Activated T-cell treated with anti-CD3 and anti-CD28 coated beads, Interleukin-2, amount 50 U/mL, for 24 hours (primary cell): ENCODE measurements around the gene TAGLN3.

Experiments used
- DNase-seq: peaks from one replicate; pipeline ENCODE4 v3.0.0-alpha.2; 2020
- H3K27ac Mint-ChIP-seq: 2 replicates; pipeline ENCODE4 v1.8.0; 2020; ENCODE audit warnings: mild to moderate bottlenecking, mixed read lengths
- H3K27me3 Mint-ChIP-seq: 2 replicates; pipeline ENCODE4 v1.8.0; 2020; ENCODE audit warnings: mixed read lengths
- H3K36me3 Mint-ChIP-seq: 2 replicates; pipeline ENCODE4 v1.8.0; 2020; ENCODE audit warnings: low read depth, mixed read lengths
- H3K4me1 Mint-ChIP-seq: 2 replicates; pipeline ENCODE4 v1.8.0; 2020; ENCODE audit warnings: low read depth, mixed read lengths
- H3K4me3 Mint-ChIP-seq: 2 replicates; pipeline ENCODE4 v1.8.0; 2020; ENCODE audit warnings: mild to moderate bottlenecking, moderate library complexity, mixed read lengths
- H3K9me3 Mint-ChIP-seq: 2 replicates; pipeline ENCODE4 v1.8.0; 2020; ENCODE audit warnings: mixed read lengths

Gene TAGLN3

GRCh38 chr3:111967651-111968274, 31.0 kb upstream of the TAGLN3 start:
- H3K9me3 Mint-ChIP-seq = no peaks in the 10 kb centered on the region
- peaks cover 27% of the 10 kb centered on the region for H3K4me1 Mint-ChIP-seq
- peak; percentile 82 for DNase-seq
- H3K4me3 Mint-ChIP-seq = no peak overlapping the region
- H3K36me3 Mint-ChIP-seq = no peaks in the 10 kb centered on the region
- no peak overlapping the region for H3K27ac Mint-ChIP-seq
- H3K27me3 Mint-ChIP-seq = no peaks in the 10 kb centered on the region

- DNase-seq = no peak
- no peak overlapping the region for H3K4me3 Mint-ChIP-seq
- no peaks in the 10 kb centered on the region for H3K9me3 Mint-ChIP-seq
- H3K27ac Mint-ChIP-seq = no peak overlapping the region
- no peaks in the 10 kb centered on the region for H3K27me3 Mint-ChIP-seq
- peaks cover 21% of the 10 kb centered on the region for H3K4me1 Mint-ChIP-seq
- H3K36me3 Mint-ChIP-seq = no peaks in the 10 kb centered on the region
Observed at GRCh38 chr3:111968319-111969054, 30.2 kb upstream of the TAGLN3 start.

DNA sequence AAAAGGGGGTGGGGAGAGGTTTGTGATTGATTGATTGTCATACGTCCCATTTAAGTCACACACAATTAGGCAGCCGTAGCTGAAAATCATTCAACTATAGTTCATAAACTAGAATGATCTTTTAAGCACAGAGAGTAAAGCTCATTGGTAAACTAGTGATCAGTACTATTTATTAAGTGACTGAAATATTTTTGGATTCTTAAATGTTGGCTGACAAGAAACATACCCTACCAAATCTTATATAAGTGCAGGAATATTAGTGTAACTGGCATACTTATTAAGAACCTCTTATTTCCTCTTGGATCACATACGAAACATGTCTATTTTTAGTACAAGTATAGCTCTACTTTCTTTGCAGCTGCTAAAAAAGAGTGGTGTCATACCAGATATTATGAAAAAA, 28.3 kb upstream of the TAGLN3 start:
- no peak for DNase-seq
- Mint-ChIP-seq H3K9me3 (no peaks in the 10 kb centered on the region), H3K27me3 (no peaks in the 10 kb centered on the region), H3K27ac (no peak overlapping the region), H3K4me1 (peaks cover 12% of the 10 kb centered on the region), H3K4me3 (no peak overlapping the region), H3K36me3 (no peaks in the 10 kb centered on the region)

DNA sequence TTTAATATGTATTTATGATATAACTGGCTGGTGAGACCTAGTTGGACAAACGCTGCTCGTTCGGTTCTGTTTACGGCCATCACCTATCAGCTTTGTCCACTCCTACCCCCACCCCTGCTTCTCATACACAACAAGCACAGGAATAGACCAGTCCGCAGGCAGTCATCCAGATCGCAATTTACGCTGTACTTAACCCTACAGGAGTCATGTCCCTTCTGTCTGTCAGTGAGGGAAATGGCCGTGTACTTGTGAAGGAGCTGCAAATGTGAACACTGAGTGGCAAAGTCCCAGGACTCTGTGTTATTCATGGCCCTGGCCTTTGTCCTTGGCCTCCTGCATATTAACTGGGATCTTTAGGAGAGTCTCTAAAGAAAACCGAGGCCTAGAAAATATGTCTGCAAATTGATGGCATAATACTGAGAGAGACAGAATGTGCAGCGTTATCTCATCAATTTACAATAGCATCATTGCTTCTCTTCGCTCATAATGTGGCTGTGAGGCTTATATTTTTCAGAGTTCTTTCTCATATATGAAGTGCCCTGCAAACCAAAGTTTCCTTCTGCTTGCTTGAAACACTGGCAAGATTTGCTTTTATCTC, 27.1 kb upstream of the TAGLN3 start:
- Mint-ChIP-seq H3K27ac (no peak overlapping the region), H3K27me3 (no peaks in the 10 kb centered on the region), H3K9me3 (no peaks in the 10 kb centered on the region), H3K4me3 (no peak overlapping the region), H3K36me3 (no peaks in the 10 kb centered on the region), H3K4me1 (peaks cover 5% of the 10 kb centered on the region)
- DNase-seq = no peak

DNA sequence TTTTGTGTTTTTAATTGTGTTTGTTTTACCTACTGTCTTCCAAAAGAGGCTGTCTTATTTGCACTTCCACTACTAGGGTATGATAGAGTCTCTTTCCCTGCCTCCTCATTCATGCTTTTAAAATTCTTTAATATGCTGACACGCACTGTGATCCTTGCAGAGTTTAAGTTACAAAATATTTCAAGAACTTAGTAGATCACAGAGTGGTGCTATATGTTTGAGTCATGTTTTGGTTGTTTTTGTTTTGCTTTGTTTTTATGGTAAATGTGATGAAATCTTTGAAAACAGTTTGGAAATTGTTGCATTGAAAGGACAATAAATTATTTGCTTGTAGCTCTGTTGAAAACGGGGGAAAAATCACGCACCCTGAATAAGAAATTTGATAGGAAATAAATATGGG, 25.8 kb upstream of the TAGLN3 start:
- no peak for DNase-seq
- Mint-ChIP-seq H3K27ac (no peak overlapping the region), H3K4me3 (no peak overlapping the region), H3K36me3 (no peaks in the 10 kb centered on the region), H3K4me1 (no peaks in the 10 kb centered on the region), H3K27me3 (no peaks in the 10 kb centered on the region), H3K9me3 (no peaks in the 10 kb centered on the region)

- no peak for DNase-seq
- no peak overlapping the region for H3K4me3 Mint-ChIP-seq
Observed at GRCh38 chr3:111975131-111975530, 23.6 kb upstream of the TAGLN3 start.

GRCh38 chr3:111976254-111976653, 22.5 kb upstream of the TAGLN3 start:
- Mint-ChIP-seq H3K36me3 (peaks cover 27% of the 10 kb centered on the region), H3K27ac (no peak overlapping the region), H3K4me3 (no peak overlapping the region), H3K27me3 (no peaks in the 10 kb centered on the region), H3K9me3 (no peaks in the 10 kb centered on the region), H3K4me1 (peaks cover 20% of the 10 kb centered on the region)
- DNase-seq = no peak

More at GRCh38 chr3:111975131-111975530, 23.6 kb upstream of the TAGLN3 start:
- Mint-ChIP-seq H3K36me3 (peaks cover 15% of the 10 kb centered on the region), H3K9me3 (no peaks in the 10 kb centered on the region), H3K27me3 (no peaks in the 10 kb centered on the region), H3K4me1 (peaks cover 9% of the 10 kb centered on the region), H3K27ac (no peak overlapping the region)

DNA sequence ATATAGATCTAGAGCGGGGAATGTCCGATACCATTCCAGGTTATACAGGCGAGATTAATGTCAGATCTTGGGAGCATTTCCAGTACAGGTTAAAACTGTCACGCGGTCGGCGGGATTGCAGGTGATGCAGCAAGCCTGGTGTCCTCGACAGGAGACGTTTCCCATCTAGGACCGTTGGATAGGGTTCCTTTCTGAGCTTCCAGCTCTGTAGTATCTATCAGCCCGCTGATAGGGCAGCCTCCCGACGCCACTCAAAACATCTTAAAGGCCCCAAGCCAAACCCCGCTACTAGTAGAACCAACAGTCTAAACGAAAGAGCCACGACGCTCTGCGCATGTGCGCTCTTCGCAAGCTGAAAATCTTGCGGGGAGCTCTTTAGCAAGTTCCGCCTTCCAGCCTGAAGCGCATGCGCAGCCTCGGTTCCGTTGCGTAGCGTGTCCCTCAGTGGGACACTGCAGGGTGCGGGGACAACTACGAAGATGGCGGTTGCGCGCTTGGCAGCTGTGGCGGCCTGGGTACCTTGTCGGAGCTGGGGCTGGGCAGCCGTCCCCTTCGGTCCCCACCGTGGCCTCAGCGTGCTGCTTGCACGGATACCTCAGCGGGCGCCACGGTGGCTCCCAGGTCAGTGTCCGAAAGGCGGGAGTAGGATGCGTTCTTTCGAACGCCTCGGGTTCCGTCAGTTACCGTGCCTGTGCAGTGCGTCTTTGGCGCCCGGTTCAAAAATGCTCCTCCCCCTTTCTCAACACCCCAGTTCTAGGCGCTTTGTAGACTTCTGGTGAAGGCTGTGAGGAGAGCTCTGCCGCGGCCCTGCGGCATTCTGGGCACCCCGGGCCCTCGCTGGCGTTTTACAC, 19.9 kb upstream of the TAGLN3 start, which contains the start of gene ABHD10:
TSS of gene ABHD10 (plus strand) at position 444 of the 851 bp plus-strand sequence. CDS start at position 480, 36 bp downstream.
- peak within 1 kb of the TSS; percentile 95 for H3K27ac Mint-ChIP-seq
- DNase-seq = peak; percentile 95
- H3K9me3 Mint-ChIP-seq = no peaks in the 10 kb centered on the region
- H3K36me3 Mint-ChIP-seq = peaks cover 49% of the 10 kb centered on the region
- no peaks in the 10 kb centered on the region for H3K27me3 Mint-ChIP-seq
- peaks cover 41% of the 10 kb centered on the region for H3K4me1 Mint-ChIP-seq
- H3K4me3 Mint-ChIP-seq = peak within 1 kb of the TSS; percentile 94

DNA sequence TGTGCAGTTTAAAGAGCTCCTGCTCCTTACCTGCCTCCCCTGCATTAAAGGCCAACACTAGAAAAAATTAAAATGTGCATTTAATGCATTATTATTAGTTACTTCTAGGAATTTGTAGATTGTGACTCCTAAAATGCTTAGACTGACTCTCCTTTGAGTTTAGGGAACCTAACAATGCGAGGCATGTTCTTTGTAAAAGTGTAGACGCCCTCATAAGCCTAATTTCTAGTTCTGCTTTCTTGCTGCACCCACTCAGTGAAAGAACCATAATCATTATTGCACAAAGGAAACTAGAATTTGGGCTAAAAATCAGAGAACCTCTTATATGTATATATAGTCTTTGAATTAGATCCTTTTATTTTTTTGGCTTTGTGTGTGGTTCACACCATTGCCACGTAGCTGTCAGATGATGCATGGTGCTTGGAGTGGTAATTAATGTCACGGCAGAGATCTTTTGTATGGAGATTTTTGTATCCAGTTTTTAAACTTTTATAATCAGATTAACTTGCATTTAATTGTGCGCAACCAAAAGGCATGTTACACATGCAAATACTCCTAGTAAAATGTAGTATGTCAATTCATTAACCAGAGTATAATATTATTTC, 19.2 kb upstream of the TAGLN3 start:
- Mint-ChIP-seq H3K27me3 (no peaks in the 10 kb centered on the region), H3K4me3 (peak overlapping the region; percentile 94), H3K36me3 (peaks cover 56% of the 10 kb centered on the region), H3K27ac (peak overlapping the region; percentile 95), H3K4me1 (peaks cover 47% of the 10 kb centered on the region), H3K9me3 (no peaks in the 10 kb centered on the region)
- DNase-seq = no peak

DNA sequence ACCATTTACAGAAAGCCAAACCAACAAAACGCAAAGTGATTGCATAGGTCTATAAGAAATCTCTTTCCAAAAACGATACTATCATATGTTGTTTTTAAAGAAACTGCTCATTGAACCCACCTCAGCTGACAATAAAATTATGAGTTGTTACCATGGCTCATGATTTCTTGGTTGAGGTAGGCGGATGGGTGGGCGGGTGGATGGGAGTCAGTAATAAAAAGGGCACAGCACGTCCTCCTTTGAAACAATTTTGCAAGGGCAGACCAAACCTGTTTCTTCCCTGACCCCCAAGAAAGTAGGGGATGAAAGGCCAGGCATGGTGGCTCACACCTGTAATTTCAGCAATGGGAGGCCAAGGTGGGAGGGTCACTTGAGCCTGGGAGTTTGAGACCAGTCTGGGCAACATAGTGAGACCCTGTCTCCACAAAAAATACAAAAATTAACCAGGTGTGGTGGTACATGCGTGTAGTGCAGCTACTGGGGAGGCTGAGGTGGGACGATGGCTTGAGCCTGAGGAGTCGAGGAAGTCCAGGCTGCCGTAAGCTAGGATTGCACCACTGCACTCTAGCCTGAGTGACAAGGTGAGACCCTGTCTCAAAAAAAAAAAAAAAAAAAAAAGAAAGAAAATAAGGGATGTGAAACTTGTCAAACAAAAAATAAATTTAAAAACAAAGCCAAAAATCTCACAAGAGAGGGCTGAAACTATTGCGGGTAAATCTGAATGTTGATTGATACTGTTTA, 17.8 kb upstream of the TAGLN3 start:
- H3K27ac Mint-ChIP-seq = peak overlapping the region; percentile 95
- peaks cover 68% of the 10 kb centered on the region for H3K36me3 Mint-ChIP-seq
- H3K27me3 Mint-ChIP-seq = no peaks in the 10 kb centered on the region
- DNase-seq = peak; percentile 57
- peaks cover 60% of the 10 kb centered on the region for H3K4me1 Mint-ChIP-seq
- no peaks in the 10 kb centered on the region for H3K9me3 Mint-ChIP-seq
- peak overlapping the region; percentile 94 for H3K4me3 Mint-ChIP-seq

DNA sequence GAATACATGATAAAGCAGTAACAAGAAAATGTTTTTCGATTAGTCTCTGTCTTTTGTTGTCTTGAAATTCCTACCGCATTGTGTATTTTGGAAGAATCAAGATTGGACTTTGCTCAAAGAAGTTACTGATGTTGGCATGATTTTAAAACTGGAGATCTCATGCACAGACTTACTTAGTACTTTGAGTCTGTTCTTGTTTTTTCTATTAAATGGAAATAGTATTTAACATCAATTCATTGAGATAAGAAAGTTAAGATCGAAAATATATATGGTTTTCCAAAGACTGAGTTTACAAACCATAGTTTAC, 17.3 kb upstream of the TAGLN3 start:
- H3K36me3 Mint-ChIP-seq = peaks cover 73% of the 10 kb centered on the region
- peaks cover 65% of the 10 kb centered on the region for H3K4me1 Mint-ChIP-seq
- no peaks in the 10 kb centered on the region for H3K9me3 Mint-ChIP-seq
- no peak for DNase-seq
- H3K27me3 Mint-ChIP-seq = no peaks in the 10 kb centered on the region
- H3K27ac Mint-ChIP-seq = peak overlapping the region; percentile 45
- peak overlapping the region; percentile 94 for H3K4me3 Mint-ChIP-seq

GRCh38 chr3:111984636-111985298, 14.0 kb upstream of the TAGLN3 start:
- H3K9me3 Mint-ChIP-seq = no peaks in the 10 kb centered on the region
- H3K4me1 Mint-ChIP-seq = peaks cover 79% of the 10 kb centered on the region
- no peak overlapping the region for H3K4me3 Mint-ChIP-seq
- DNase-seq = no peak
- H3K27ac Mint-ChIP-seq = peak overlapping the region; percentile 82
- peaks cover 88% of the 10 kb centered on the region for H3K36me3 Mint-ChIP-seq
- H3K27me3 Mint-ChIP-seq = no peaks in the 10 kb centered on the region

DNA sequence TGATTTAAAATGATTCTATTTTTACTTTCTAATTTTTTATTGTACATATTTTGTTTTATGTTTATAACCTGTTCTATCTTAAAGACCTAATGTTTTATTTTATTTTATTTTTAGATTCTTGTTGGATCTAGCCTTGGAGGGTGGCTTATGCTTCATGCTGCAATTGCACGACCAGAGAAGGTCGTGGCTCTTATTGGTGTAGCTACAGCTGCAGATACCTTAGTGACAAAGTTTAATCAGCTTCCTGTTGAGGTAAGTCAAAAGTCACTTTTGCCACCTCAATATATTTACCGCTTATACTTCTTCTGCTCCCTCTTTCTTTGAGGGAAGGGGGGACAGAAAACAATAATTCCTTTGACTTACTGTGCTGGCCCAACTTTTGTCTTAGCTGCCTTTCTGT, 11.9 kb upstream of the TAGLN3 start:
- H3K4me1 Mint-ChIP-seq = peaks cover 61% of the 10 kb centered on the region
- peak overlapping the region; percentile 42 for H3K27ac Mint-ChIP-seq
- peaks cover 79% of the 10 kb centered on the region for H3K36me3 Mint-ChIP-seq

More for the DNA sequence above, 11.9 kb upstream of the TAGLN3 start:
- no peaks in the 10 kb centered on the region for H3K27me3 Mint-ChIP-seq
- no peak overlapping the region for H3K4me3 Mint-ChIP-seq
- DNase-seq = no peak
- H3K9me3 Mint-ChIP-seq = no peaks in the 10 kb centered on the region
